Smooth muscle cell (in vitro differentiated cells): ENCODE results near the gene SLC41A3. TPM values are rescaled to one million over a fixed set of nuclear protein-coding genes. Genes with fewer than 3 reads are reported as not detected.

Experiments
- DNase-seq: peaks from one replicate; lab custom pipeline; 2025; ENCODE audit not compliant: unreplicated experiment; lab: John Stamatoyannopoulos, UW
- H2AFZ ChIP-seq: fragments of 200-600 bp; sonication (generic); 2 replicates; pipeline ENCODE4 v1.6.0; 2016; ENCODE audit warnings: antibody characterized with exemption, low read depth, mild to moderate bottlenecking
- H3F3A ChIP-seq: fragments of 200-600 bp; sonication (generic); 2 replicates; pipeline ENCODE4 v1.6.0; 2017; ENCODE audit warnings: antibody characterized with exemption, low read depth
- H3K27ac ChIP-seq: fragments of 200-600 bp; sonication (generic); 2 replicates; pipeline ENCODE4 v1.5.1; 2016; ENCODE audit warnings: low read depth, mild to moderate bottlenecking
- H3K27me3 ChIP-seq: fragments of 200-600 bp; sonication (generic); 2 replicates; pipeline ENCODE4 v1.6.1; 2016; ENCODE audit warnings: low read depth, mild to moderate bottlenecking
- H3K36me3 ChIP-seq: fragments of 200-600 bp; sonication (generic); 2 replicates; pipeline ENCODE4 v1.5.1; 2016; ENCODE audit warnings: low read depth
- H3K4me1 ChIP-seq: fragments of 200-600 bp; sonication (generic); 2 replicates; pipeline ENCODE4 v1.5.1; 2016; ENCODE audit warnings: low read depth
- H3K4me2 ChIP-seq: fragments of 200-600 bp; sonication (generic); 2 replicates; pipeline ENCODE4 v1.6.0; 2016; ENCODE audit warnings: mild to moderate bottlenecking
- H3K4me3 ChIP-seq: fragments of 200-600 bp; sonication (generic); 2 replicates; pipeline ENCODE4 v1.5.1; 2016; ENCODE audit warnings: mild to moderate bottlenecking
- H3K79me2 ChIP-seq: fragments of 200-600 bp; sonication (generic); 2 replicates; pipeline ENCODE4 v1.6.0; 2016; ENCODE audit warnings: low read depth, mild to moderate bottlenecking
- H3K9ac ChIP-seq: fragments of 200-600 bp; sonication (generic); 2 replicates; pipeline ENCODE4 v1.6.0; 2016; ENCODE audit warnings: low read depth
- H3K9me3 ChIP-seq: fragments of 200-600 bp; sonication (generic); replicated peaks from 2 replicates; pipeline ENCODE4 v1.5.1; 2016; ENCODE audit warnings: low read depth
- H4K20me1 ChIP-seq: fragments of 200-600 bp; sonication (generic); 2 replicates; pipeline ENCODE4 v1.6.0; 2016; ENCODE audit warnings: low read depth
- WGBS: methylation state at CpG from one replicate; pipeline ENCODE4 v1.1.7; 2016; ENCODE audit warnings: low lambda C conversion rate; 5-methylcytosine and 5-hydroxymethylcytosine counted together
- polyA plus RNA-seq: library from polyadenylated mRNA; unstranded; fragments of >200 nt; fragmentation: Nextera tagmentation; extraction: Ambion mirVana; gene quantifications from 2 replicates; pipeline ENCODE4 v1.2.1, GENCODE V29; 2016
- total RNA-seq: library from RNA; depleted of rRNA; stranded (reverse); fragments of >200 nt; gene quantifications from 2 replicates; pipeline ENCODE4 v1.2.3, GENCODE V29; 2014
- TF ChIP-seq, protein P1 (sequence below): fragments of 200-600 bp; sonication (generic); IDR thresholded peaks from 2 replicates; pipeline ENCODE4 v1.5.1; 2017; ENCODE audit warnings: borderline replicate concordance, mild to moderate bottlenecking, antibody characterized with exemption; ENCODE audit not compliant: insufficient read depth, poor library complexity, severe bottlenecking

Gene SLC41A3
- total and polyA plus RNA-seq, 2 experiments from 2014 or later = 20.7 to 23.9 TPM

- Histone ChIP-seq H3K27ac (no peak overlapping the region), H3F3A (no peaks in the 10 kb centered on the region), H3K9ac (no peak overlapping the region), H3K27me3 (no peaks in the 10 kb centered on the region), H3K79me2 (no peaks in the 10 kb centered on the region), H3K4me2 (no peak overlapping the region), H3K36me3 (no peaks in the 10 kb centered on the region), H4K20me1 (no peaks in the 10 kb centered on the region), H2AFZ (no peak overlapping the region), H3K9me3 (no peaks in the 10 kb centered on the region), H3K4me1 (no peaks in the 10 kb centered on the region), H3K4me3 (no peak overlapping the region)
- WGBS = 84% methylated on average over 9 of the region's 9 CpGs
- no peak for DNase-seq
- TF ChIP-seq, protein P1, sequence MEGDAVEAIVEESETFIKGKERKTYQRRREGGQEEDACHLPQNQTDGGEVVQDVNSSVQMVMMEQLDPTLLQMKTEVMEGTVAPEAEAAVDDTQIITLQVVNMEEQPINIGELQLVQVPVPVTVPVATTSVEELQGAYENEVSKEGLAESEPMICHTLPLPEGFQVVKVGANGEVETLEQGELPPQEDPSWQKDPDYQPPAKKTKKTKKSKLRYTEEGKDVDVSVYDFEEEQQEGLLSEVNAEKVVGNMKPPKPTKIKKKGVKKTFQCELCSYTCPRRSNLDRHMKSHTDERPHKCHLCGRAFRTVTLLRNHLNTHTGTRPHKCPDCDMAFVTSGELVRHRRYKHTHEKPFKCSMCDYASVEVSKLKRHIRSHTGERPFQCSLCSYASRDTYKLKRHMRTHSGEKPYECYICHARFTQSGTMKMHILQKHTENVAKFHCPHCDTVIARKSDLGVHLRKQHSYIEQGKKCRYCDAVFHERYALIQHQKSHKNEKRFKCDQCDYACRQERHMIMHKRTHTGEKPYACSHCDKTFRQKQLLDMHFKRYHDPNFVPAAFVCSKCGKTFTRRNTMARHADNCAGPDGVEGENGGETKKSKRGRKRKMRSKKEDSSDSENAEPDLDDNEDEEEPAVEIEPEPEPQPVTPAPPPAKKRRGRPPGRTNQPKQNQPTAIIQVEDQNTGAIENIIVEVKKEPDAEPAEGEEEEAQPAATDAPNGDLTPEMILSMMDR = no peak
Measured at GRCh38 chr3:126117786-126118185, 33.9 kb upstream of the SLC41A3 start.

DNA sequence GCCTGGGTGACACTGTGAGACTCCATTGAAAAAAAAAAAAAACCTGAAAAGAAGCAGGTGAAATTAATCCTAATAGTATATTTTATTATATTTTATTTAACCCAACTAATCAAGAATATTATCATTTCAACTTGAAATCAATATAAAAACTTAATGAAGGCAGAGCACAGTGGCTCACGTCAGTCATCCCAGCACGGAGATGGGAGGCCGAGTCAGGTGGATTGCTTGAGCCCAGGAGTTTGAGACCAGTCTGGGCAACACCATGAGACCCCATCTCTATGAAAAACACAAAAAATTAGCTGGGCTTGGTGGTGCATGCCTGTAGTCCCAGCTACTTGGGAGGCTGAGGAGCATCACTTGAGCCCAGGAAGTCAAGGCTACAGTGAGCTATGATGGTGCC lies 33.3 kb upstream of the SLC41A3 start:
- Histone ChIP-seq H3K27ac (no peak overlapping the region), H3F3A (no peaks in the 10 kb centered on the region)

DNA sequence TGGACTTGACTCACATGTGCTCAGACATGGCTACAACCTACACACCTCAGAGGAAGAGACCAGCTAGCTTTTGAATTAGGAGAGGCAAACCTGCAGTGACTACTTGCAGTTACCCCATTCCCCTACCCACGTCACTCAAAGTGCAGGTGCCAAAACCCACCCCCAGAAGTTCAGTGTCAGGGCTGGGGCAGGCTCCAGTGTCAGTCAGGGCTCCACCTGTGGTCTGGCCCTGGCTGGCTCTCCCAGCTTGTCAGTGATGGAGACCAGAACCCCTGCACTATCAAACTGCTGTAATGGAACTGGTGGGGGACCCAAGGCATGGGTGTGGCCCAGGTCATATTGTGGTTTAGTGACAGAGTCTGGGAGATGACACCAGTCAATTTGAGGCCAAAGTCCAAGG lies 32.6 kb upstream of the SLC41A3 start:
- Histone ChIP-seq H3K36me3 (no peaks in the 10 kb centered on the region), H3F3A (no peaks in the 10 kb centered on the region), H3K27me3 (no peaks in the 10 kb centered on the region), H3K9me3 (no peaks in the 10 kb centered on the region), H3K9ac (no peak overlapping the region), H3K4me3 (no peak overlapping the region), H3K27ac (no peak overlapping the region), H3K4me1 (no peaks in the 10 kb centered on the region), H4K20me1 (no peaks in the 10 kb centered on the region), H3K4me2 (no peak overlapping the region), H2AFZ (no peak overlapping the region), H3K79me2 (no peaks in the 10 kb centered on the region)
- WGBS = 89% methylated on average over 1 of the region's 1 CpG
- no peak for DNase-seq
- TF ChIP-seq, protein P1 = no peak

More for the DNA sequence above, 33.3 kb upstream of the SLC41A3 start:
- no peak overlapping the region for H3K4me2 ChIP-seq
- H4K20me1 ChIP-seq = no peaks in the 10 kb centered on the region
- TF ChIP-seq, protein P1 = no peak
- H3K4me3 ChIP-seq = no peak overlapping the region
- no peak overlapping the region for H2AFZ ChIP-seq
- no peaks in the 10 kb centered on the region for H3K79me2 ChIP-seq
- no peaks in the 10 kb centered on the region for H3K27me3 ChIP-seq
- WGBS = 96% methylated on average over 3 of the region's 3 CpGs
- H3K36me3 ChIP-seq = no peaks in the 10 kb centered on the region
- no peaks in the 10 kb centered on the region for H3K4me1 ChIP-seq
- DNase-seq = no peak
- no peaks in the 10 kb centered on the region for H3K9me3 ChIP-seq
- no peak overlapping the region for H3K9ac ChIP-seq

DNA sequence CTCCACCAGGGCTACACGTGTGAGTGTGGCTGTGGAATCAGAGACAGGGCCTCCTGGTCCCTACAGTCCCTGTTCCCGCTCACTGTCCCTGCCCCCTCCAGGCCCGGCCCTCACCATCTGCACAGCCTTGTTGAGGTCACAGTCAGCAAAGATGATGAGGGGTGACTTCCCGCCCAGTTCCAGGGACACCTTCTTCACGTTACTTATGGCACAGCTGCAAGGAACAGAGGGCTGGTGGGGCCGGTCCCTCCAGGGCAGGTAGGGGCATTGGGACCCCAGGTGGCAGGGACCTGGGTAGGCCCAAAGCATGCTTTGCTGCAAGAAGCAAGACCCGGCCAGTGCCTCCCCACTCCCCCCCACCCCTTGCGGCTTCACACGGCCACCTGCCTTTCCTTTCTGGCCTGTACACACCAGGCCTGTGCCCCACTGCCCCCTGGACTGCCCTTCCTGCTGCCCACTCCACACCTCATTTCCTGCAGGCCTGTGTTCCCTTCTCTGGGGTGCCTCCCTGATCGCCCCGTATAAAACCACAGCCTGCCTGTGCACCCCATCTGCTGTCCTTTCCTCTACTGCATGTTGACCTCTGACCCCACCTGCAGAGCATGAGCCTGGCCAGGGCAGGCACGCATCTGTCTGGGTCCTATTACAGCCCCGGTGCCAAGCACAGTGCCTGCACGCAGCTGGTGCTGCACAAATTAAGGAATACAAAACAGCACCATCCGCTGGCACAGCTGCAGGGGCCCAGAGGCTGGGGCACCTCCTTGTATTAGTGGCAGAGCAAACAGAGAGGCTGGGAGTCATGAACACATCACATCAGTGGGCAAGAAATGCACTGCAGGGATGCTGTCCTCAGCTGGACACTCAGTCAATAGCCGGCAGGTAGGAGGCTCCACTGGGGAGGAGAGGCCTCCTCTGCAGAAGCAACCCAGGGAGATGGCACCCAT lies 30.8 kb upstream of the SLC41A3 start:
- Histone ChIP-seq H3K9me3 (no peaks in the 10 kb centered on the region), H3K4me1 (no peaks in the 10 kb centered on the region), H3K27me3 (no peaks in the 10 kb centered on the region), H3K27ac (no peak overlapping the region), H3K4me2 (no peak overlapping the region), H3K79me2 (no peaks in the 10 kb centered on the region), H3K9ac (no peak overlapping the region), H3K4me3 (no peak overlapping the region), H2AFZ (no peak overlapping the region), H4K20me1 (no peaks in the 10 kb centered on the region), H3F3A (no peaks in the 10 kb centered on the region), H3K36me3 (no peaks in the 10 kb centered on the region)
- TF ChIP-seq, protein P1 = no peak
- 94% methylated on average over 15 of the region's 16 CpGs for WGBS
- DNase-seq = no peak
